Keratinocyte (primary cell): ENCODE results near the gene ADAM12. TPM values are rescaled to one million over a fixed set of nuclear protein-coding genes. Genes with fewer than 3 reads are reported as not detected.

Experiments used
- DNase-seq: peaks from one replicate; pipeline ENCODE4 v3.0.0-alpha.2; 2011; ENCODE audit warnings: low read depth, missing footprints, low spot score
- FAIRE-seq: peaks from 2 replicates; lab custom pipeline; 2011; peaks lifted over from hg19 to GRCh38; lab: Jason Lieb, UNC
- H2AFZ ChIP-seq: 2 replicates; pipeline ENCODE4 v1.6.0; 2012; ENCODE audit warnings: low read length, control low read depth, inconsistent platforms; ENCODE audit not compliant: control insufficient read depth
- H3K27ac ChIP-seq: 2 replicates; pipeline ENCODE4 v1.5.1; 2011; ENCODE audit warnings: low read length; ENCODE audit not compliant: control insufficient read depth, insufficient read depth
- H3K27me3 ChIP-seq: 3 replicates; pipeline ENCODE4 v1.6.0; 2011; ENCODE audit warnings: low read length; ENCODE audit not compliant: control insufficient read depth, insufficient read depth; ENCODE audit errors: extremely low read depth
- H3K36me3 ChIP-seq, 2 experiments: 2 replicates in 1 of 2; 3 replicates in 1 of 2; pipeline ENCODE4 v1.5.1; 2011; ENCODE audit warnings: low read length in 2 of 2, mild to moderate bottlenecking in 1 of 2; ENCODE audit not compliant: control insufficient read depth in 2 of 2, insufficient read depth in 2 of 2; ENCODE audit errors: extremely low read depth in 1 of 2
- H3K4me1 ChIP-seq: 3 replicates; pipeline ENCODE4 v1.5.1; 2011; ENCODE audit warnings: low read length; ENCODE audit not compliant: control insufficient read depth, insufficient read depth; ENCODE audit errors: extremely low read depth
- H3K4me2 ChIP-seq: 3 replicates; pipeline ENCODE4 v1.6.0; 2011; ENCODE audit warnings: low read depth, low read length; ENCODE audit not compliant: control insufficient read depth, insufficient read depth; ENCODE audit errors: extremely low read depth
- H3K4me3 ChIP-seq, 3 experiments: fragments of 200-600 bp in 1 of 3; sonication (generic) in 1 of 3; 2 replicates in 2 of 3; 3 replicates in 1 of 3; pipeline ENCODE4 v1.5.1; 2011 to 2016; ENCODE audit warnings: low read length in 3 of 3, mild to moderate bottlenecking in 3 of 3, control low read depth in 2 of 3, inconsistent platforms in 1 of 3, low read depth in 1 of 3, mixed read lengths in 1 of 3, mixed run types in 1 of 3, moderate library complexity in 1 of 3; ENCODE audit not compliant: control insufficient read depth in 2 of 3, insufficient read depth in 2 of 3; ENCODE audit errors: extremely low read depth in 1 of 3
- H3K79me2 ChIP-seq: 2 replicates; pipeline ENCODE4 v1.6.0; 2012; ENCODE audit warnings: low read length; ENCODE audit not compliant: control insufficient read depth, insufficient read depth
- H3K9ac ChIP-seq: 3 replicates; pipeline ENCODE4 v1.6.0; 2011; ENCODE audit warnings: low read length; ENCODE audit not compliant: control insufficient read depth, insufficient read depth; ENCODE audit errors: extremely low read depth
- H3K9me1 ChIP-seq: 3 replicates; pipeline ENCODE4 v1.6.0; 2011; ENCODE audit warnings: low read length; ENCODE audit not compliant: control insufficient read depth, insufficient read depth; ENCODE audit errors: extremely low read depth
- H3K9me3 ChIP-seq: 2 replicates; pipeline ENCODE4 v1.5.1; 2012; ENCODE audit warnings: low read depth, low read length; ENCODE audit not compliant: control insufficient read depth
- H4K20me1 ChIP-seq: 3 replicates; pipeline ENCODE4 v1.6.0; 2011; ENCODE audit warnings: low read length; ENCODE audit not compliant: control insufficient read depth, insufficient read depth; ENCODE audit errors: extremely low read depth
- CTCF ChIP-seq, 3 experiments: IDR thresholded peaks in 1 of 3; conservative IDR thresholded peaks in 1 of 3; optimal IDR thresholded peaks in 1 of 3; 2 replicates in 2 of 3; 3 replicates in 1 of 3; pipeline versions ENCODE3 to v1.5.1; 2011; ENCODE audit warnings: low read length in 3 of 3, mild to moderate bottlenecking in 3 of 3, moderate library complexity in 2 of 3, control low read depth in 1 of 3, inconsistent platforms in 1 of 3; ENCODE audit not compliant: insufficient read depth in 2 of 3; ENCODE audit errors: extremely low read depth in 1 of 3
- EZH2 ChIP-seq: IDR thresholded peaks from one replicate; pipeline ENCODE4 v1.6.1; 2012; ENCODE audit warnings: inconsistent platforms, mild to moderate bottlenecking, low read length, moderate library complexity
- dilution Hi-C: fragments of 300-500 bp; cut with MboI; formaldehyde crosslinking; loops from one replicate; pipeline ENCODE4 v1.7.0; 2020; ENCODE audit warnings: low sequenced_read_pairs; ENCODE audit not compliant: extremely low pct_ligation_motif_present
- polyA plus RNA-seq, 5 experiments: library from polyadenylated mRNA; depleted of rRNA in 3 of 5; stranded (reverse) in 3 of 5; stranded (forward) in 1 of 5; unstranded in 1 of 5; fragments of >200 nt; gene quantifications; 1 replicate in 1 of 5; 2 replicates in 3 of 5; 3 replicates in 1 of 5; pipeline versions ENCODE4 v1.2.1 to v1.2.3, GENCODE V29; 2011 to 2012; ENCODE audit warnings: missing spikeins in 2 of 5, low read depth in 1 of 5, low replicate concordance in 1 of 5

ADAM12 gene
- polyA plus RNA-seq, 1 donor (not counting 4 experiments of a cell fraction or from before 2014, with no cell fraction given) = 0.07 TPM

- dilution Hi-C loops = no loop called here
- Histone ChIP-seq H3K27ac (no peak overlapping the region), H3K9me1 (no peaks in the 10 kb centered on the region), H3K4me1 (peaks cover 8% of the 10 kb centered on the region), H2AFZ (no peak overlapping the region), H3K36me3 (no peaks in the 10 kb centered on the region), H3K9me3 (no peaks in the 10 kb centered on the region), H3K27me3 (no peaks in the 10 kb centered on the region), H3K4me3 (no peak overlapping the region), H3K79me2 (no peaks in the 10 kb centered on the region), H4K20me1 (no peaks in the 10 kb centered on the region), H3K4me2 (no peak overlapping the region), H3K9ac (no peak overlapping the region)
- no peak for FAIRE-seq
- no peak for DNase-seq
- no peak for TF ChIP-seq EZH2
- TF ChIP-seq CTCF (optimal IDR thresholded peaks at IDR 0.05 in 1 of 3, IDR thresholded peaks at IDR 0.05 in 1 of 3, conservative IDR thresholded peaks at IDR 0.05 in 1 of 3; ENCODE audit: extremely low read depth in 1 of 3, insufficient read depth in 2 of 3, low read length in 3 of 3) = no peak
Observed at GRCh38 chr10:126394948-126395347, 6.7 kb upstream of the ADAM12 start.

GRCh38 chr10:126393076-126393475, 4.8 kb upstream of the ADAM12 start:
- Histone ChIP-seq H3K9me3 (no peaks in the 10 kb centered on the region), H2AFZ (no peak overlapping the region), H3K4me2 (no peak overlapping the region), H3K27ac (no peak overlapping the region), H3K4me1 (peaks cover 5% of the 10 kb centered on the region), H3K36me3 (no peaks in the 10 kb centered on the region), H3K4me3 (no peak overlapping the region), H3K9ac (no peak overlapping the region), H4K20me1 (no peaks in the 10 kb centered on the region), H3K9me1 (no peaks in the 10 kb centered on the region), H3K27me3 (peaks cover 12% of the 10 kb centered on the region), H3K79me2 (no peaks in the 10 kb centered on the region)
- TF ChIP-seq EZH2 (no peak), CTCF (optimal IDR thresholded peaks at IDR 0.05 in 1 of 3, IDR thresholded peaks at IDR 0.05 in 1 of 3, conservative IDR thresholded peaks at IDR 0.05 in 1 of 3; ENCODE audit: extremely low read depth in 1 of 3, insufficient read depth in 2 of 3, low read length in 3 of 3) (no peak)
- FAIRE-seq = no peak
- DNase-seq = no peak
- dilution Hi-C loops = no loop called here
